ENCODE measurements around the gene WDR38. TPM values are rescaled to one million over a fixed set of nuclear protein-coding genes. Genes with fewer than 3 reads are reported as not detected.

The WDR38 gene
- total and polyA plus RNA-seq, 2 of the 13 experiments (the other 11 are each of a cell fraction or from before 2014, with no cell fraction given): not detected

DNA sequence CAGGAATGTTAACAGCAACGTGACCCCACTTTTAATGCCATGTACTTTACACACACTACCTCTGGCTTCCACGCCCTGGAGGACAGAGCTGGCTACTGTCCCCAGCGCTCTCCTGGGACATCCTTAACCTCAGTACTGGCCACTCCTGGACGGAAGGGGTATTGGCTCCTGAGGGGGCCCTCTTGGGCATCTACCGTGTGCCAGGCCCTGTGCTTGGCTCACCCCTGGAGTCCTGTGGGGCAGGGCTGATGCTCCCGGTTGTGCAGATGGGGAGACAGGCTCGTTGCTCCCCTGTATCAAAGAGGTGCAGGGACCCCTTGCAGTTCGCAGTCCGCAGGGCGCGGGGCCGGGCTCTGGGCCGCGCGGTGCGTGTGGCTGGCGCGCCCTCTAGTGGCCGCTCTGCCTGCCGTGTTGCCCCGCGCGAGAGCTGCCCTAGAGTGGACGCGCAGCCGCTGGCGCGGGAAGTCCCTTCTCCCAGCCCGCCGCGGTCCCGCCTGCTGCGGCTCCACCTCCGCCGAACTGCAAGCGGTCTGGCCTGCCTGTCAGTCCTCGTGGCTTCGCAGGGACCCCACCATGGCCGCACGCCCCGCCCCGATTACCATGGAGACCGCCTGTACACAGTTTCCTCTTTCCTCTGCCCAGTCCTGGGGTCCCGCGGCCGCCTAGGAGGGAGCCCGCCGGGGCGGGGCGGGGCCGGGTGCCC lies at the start of gene WDR38 (continued):
- TF ChIP-seq, protein P1, sequence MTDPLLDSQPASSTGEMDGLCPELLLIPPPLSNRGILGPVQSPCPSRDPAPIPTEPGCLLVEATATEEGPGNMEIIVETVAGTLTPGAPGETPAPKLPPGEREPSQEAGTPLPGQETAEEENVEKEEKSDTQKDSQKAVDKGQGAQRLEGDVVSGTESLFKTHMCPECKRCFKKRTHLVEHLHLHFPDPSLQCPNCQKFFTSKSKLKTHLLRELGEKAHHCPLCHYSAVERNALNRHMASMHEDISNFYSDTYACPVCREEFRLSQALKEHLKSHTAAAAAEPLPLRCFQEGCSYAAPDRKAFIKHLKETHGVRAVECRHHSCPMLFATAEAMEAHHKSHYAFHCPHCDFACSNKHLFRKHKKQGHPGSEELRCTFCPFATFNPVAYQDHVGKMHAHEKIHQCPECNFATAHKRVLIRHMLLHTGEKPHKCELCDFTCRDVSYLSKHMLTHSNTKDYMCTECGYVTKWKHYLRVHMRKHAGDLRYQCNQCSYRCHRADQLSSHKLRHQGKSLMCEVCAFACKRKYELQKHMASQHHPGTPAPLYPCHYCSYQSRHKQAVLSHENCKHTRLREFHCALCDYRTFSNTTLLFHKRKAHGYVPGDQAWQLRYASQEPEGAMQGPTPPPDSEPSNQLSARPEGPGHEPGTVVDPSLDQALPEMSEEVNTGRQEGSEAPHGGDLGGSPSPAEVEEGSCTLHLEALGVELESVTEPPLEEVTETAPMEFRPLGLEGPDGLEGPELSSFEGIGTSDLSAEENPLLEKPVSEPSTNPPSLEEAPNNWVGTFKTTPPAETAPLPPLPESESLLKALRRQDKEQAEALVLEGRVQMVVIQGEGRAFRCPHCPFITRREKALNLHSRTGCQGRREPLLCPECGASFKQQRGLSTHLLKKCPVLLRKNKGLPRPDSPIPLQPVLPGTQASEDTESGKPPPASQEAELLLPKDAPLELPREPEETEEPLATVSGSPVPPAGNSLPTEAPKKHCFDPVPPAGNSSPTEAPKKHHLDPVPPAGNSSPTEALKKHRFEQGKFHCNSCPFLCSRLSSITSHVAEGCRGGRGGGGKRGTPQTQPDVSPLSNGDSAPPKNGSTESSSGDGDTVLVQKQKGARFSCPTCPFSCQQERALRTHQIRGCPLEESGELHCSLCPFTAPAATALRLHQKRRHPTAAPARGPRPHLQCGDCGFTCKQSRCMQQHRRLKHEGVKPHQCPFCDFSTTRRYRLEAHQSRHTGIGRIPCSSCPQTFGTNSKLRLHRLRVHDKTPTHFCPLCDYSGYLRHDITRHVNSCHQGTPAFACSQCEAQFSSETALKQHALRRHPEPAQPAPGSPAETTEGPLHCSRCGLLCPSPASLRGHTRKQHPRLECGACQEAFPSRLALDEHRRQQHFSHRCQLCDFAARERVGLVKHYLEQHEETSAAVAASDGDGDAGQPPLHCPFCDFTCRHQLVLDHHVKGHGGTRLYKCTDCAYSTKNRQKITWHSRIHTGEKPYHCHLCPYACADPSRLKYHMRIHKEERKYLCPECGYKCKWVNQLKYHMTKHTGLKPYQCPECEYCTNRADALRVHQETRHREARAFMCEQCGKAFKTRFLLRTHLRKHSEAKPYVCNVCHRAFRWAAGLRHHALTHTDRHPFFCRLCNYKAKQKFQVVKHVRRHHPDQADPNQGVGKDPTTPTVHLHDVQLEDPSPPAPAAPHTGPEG (CRISPR knock-in tag; IDR thresholded peaks at IDR 0.05): peak; percentile 46; the same call in 1 of the 2 replicates
- TF ChIP-seq ETV5 (CRISPR knock-in tag; IDR thresholded peaks at IDR 0.05; ENCODE audit: borderline replicate concordance) (peak; percentile 45), ZKSCAN8 (CRISPR knock-in tag; IDR thresholded peaks at IDR 0.05; ENCODE audit: borderline replicate concordance) (no peak), ZNF788 (CRISPR knock-in tag; IDR thresholded peaks at IDR 0.05; ENCODE audit: borderline replicate concordance) (peak; percentile 1; the same call in 1 of the 2 replicates), YEATS2 (CRISPR knock-in tag; IDR thresholded peaks at IDR 0.05; ENCODE audit: borderline replicate concordance) (peak; percentile 39; the same call in 1 of the 2 replicates), ZNF232 (CRISPR knock-in tag; IDR thresholded peaks at IDR 0.05; ENCODE audit: borderline replicate concordance) (0 out of 2 replicates have a peak, but pooled peaks have one; percentile 26), PITX1 (CRISPR knock-in tag; IDR thresholded peaks at IDR 0.05) (no peak), GABPB1 (CRISPR knock-in tag; IDR thresholded peaks at IDR 0.05) (peak; percentile 67; the same call in 1 of the 2 replicates), ISL2 (CRISPR knock-in tag; IDR thresholded peaks at IDR 0.05) (0 out of 2 replicates have a peak, but pooled peaks have one; percentile 33), IRF2 (CRISPR knock-in tag; IDR thresholded peaks at IDR 0.05) (no peak), ZNF121 (CRISPR knock-in tag; IDR thresholded peaks at IDR 0.05) (peak; percentile 20; the same call in 1 of the 2 replicates), NR2F1 (CRISPR knock-in tag; IDR thresholded peaks at IDR 0.05) (peak in 1 of 2 experiments; percentile 24; a peak in 1 of 4 replicates)
- TF ChIP-seq, protein P2, sequence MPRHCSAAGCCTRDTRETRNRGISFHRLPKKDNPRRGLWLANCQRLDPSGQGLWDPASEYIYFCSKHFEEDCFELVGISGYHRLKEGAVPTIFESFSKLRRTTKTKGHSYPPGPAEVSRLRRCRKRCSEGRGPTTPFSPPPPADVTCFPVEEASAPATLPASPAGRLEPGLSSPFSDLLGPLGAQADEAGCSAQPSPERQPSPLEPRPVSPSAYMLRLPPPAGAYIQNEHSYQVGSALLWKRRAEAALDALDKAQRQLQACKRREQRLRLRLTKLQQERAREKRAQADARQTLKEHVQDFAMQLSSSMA (CRISPR knock-in tag; IDR thresholded peaks at IDR 0.05): 0 out of 2 replicates have a peak, but pooled peaks have one; percentile 26
- TF ChIP-seq, protein P3, sequence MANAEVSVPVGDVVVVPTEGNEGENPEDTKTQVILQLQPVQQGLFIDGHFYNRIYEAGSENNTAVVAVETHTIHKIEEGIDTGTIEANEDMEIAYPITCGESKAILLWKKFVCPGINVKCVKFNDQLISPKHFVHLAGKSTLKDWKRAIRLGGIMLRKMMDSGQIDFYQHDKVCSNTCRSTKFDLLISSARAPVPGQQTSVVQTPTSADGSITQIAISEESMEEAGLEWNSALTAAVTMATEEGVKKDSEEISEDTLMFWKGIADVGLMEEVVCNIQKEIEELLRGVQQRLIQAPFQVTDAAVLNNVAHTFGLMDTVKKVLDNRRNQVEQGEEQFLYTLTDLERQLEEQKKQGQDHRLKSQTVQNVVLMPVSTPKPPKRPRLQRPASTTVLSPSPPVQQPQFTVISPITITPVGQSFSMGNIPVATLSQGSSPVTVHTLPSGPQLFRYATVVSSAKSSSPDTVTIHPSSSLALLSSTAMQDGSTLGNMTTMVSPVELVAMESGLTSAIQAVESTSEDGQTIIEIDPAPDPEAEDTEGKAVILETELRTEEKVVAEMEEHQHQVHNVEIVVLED (CRISPR knock-in tag; IDR thresholded peaks at IDR 0.05; ENCODE audit: borderline replicate concordance): peak; percentile 29; the same call in 1 of the 2 replicates
- TF ChIP-seq, protein P4, sequence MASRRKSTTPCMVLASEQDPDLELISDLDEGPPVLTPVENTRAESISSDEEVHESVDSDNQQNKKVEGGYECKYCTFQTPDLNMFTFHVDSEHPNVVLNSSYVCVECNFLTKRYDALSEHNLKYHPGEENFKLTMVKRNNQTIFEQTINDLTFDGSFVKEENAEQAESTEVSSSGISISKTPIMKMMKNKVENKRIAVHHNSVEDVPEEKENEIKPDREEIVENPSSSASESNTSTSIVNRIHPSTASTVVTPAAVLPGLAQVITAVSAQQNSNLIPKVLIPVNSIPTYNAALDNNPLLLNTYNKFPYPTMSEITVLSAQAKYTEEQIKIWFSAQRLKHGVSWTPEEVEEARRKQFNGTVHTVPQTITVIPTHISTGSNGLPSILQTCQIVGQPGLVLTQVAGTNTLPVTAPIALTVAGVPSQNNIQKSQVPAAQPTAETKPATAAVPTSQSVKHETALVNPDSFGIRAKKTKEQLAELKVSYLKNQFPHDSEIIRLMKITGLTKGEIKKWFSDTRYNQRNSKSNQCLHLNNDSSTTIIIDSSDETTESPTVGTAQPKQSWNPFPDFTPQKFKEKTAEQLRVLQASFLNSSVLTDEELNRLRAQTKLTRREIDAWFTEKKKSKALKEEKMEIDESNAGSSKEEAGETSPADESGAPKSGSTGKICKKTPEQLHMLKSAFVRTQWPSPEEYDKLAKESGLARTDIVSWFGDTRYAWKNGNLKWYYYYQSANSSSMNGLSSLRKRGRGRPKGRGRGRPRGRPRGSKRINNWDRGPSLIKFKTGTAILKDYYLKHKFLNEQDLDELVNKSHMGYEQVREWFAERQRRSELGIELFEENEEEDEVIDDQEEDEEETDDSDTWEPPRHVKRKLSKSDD (CRISPR knock-in tag; IDR thresholded peaks at IDR 0.05; ENCODE audit: low read depth): peak; percentile 69; the same call in 1 of the 2 replicates
